ENCODE data around the gene PAM.

GRCh38 chr5:102921341-102922044, 166.4 kb downstream of the PAM start:
- no peak for TF ChIP-seq CTCF (conservative IDR thresholded peaks at IDR 0.05; ENCODE audit: low read length)
- no peak for TF ChIP-seq EZH2phosphoT487 (IDR thresholded peaks at IDR 0.05; ENCODE audit: borderline replicate concordance, low read depth, low read length)

Measured in OCI-LY7 (cell line).